ENCODE data around the gene METTL21C. TPM values are rescaled to one million over a fixed set of nuclear protein-coding genes. Genes with fewer than 3 reads are reported as not detected.

The METTL21C gene
- total RNA-seq, 4 donors from 2014 or later: not detected

DNA sequence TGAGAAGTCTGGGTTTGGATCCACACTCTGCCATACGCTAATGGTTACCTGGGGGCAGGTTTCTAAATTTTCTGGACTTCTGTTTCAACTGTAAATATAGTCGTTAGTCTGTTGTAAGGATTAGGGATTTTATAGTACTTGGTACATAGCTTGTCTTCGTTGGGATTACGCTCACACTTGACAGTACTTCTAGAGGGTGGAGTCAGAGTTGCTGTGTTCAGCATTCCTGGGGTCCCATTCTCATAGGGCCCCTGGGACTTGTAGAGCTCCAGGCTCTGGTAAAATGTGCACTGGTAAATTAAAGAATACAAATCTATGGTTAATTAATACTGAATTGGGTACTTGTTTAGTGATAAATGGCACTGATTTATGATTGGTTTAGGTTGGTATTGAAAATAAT, 52.8 kb downstream of the METTL21C start:
- TF ChIP-seq, protein P1, sequence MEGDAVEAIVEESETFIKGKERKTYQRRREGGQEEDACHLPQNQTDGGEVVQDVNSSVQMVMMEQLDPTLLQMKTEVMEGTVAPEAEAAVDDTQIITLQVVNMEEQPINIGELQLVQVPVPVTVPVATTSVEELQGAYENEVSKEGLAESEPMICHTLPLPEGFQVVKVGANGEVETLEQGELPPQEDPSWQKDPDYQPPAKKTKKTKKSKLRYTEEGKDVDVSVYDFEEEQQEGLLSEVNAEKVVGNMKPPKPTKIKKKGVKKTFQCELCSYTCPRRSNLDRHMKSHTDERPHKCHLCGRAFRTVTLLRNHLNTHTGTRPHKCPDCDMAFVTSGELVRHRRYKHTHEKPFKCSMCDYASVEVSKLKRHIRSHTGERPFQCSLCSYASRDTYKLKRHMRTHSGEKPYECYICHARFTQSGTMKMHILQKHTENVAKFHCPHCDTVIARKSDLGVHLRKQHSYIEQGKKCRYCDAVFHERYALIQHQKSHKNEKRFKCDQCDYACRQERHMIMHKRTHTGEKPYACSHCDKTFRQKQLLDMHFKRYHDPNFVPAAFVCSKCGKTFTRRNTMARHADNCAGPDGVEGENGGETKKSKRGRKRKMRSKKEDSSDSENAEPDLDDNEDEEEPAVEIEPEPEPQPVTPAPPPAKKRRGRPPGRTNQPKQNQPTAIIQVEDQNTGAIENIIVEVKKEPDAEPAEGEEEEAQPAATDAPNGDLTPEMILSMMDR (IDR thresholded peaks at IDR 0.05): no peak
- ATAC-seq (ENCODE audit: low FRiP score): no peak

DNA sequence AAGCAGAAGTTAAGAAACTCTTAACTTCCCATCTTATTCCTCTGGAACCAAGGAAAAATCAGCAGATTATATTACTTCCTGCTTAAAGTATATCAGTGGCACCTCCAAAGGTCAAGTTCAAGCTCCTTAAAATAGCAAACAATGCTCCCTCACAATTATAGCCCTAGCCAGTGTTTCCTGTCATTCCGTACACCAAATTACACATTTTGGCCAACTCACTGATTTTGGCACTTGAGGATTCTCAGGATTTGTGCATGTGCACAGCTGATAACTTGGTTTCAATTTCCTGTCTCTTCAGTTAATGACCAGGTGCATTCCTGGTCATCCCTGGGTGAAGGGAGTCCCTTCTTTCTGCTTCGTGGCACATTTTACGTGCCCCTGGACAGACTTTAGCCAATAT, 56.1 kb downstream of the METTL21C start:
- ATAC-seq (ENCODE audit: low FRiP score) (no peak), DNase-seq (ENCODE audit: low spot score) (no peak)
- TF ChIP-seq, protein P1 (IDR thresholded peaks at IDR 0.05): no peak

More for the DNA sequence above, 52.8 kb downstream of the METTL21C start:
- DNase-seq (ENCODE audit: low spot score): no peak

Other genes with a start within 250 kb of the METTL21C start
- gene TPP2, start 98.1 kb downstream of the METTL21C start, total RNA-seq: 10 to 100 TPM; 38.5 to 45.5 (median 42.3) TPM
- gene TEX30, start 78.7 kb upstream of the METTL21C start, total RNA-seq: 10 to 100 TPM in 2 of 4 donors, 1 to 10 TPM in 2; 9.5 to 11.4 (median 10.5) TPM
- gene POGLUT2, start 103.9 kb upstream of the METTL21C start, total RNA-seq: 1 to 10 TPM; 4.2 to 6.0 (median 4.8) TPM
- 10 to 100 TPM; 12.6 to 21.4 (median 16.1) TPM for gene BIVM, start 104.1 kb upstream of the METTL21C start, total RNA-seq
- 10 to 100 TPM; 42.5 to 81.8 (median 68.3) TPM for gene ERCC5, start 151.0 kb upstream of the METTL21C start, total RNA-seq